HG03354 (cell line): ENCODE results near the gene GOLGA3.
"Not testable (repeated sequence)": the region's sequence is repeated elsewhere in the genome, so short reads cannot be mapped to it uniquely, and the experiment has no call there.

ENCODE experiments used
- ATAC-seq: cut with Tn5 transposase; IDR thresholded peaks from one replicate; pipeline ENCODE4 v1.9.1; 2021; ENCODE audit warnings: mild to moderate bottlenecking; ENCODE audit not compliant: unreplicated experiment, poor library complexity, severe bottlenecking

Gene GOLGA3

DNA sequence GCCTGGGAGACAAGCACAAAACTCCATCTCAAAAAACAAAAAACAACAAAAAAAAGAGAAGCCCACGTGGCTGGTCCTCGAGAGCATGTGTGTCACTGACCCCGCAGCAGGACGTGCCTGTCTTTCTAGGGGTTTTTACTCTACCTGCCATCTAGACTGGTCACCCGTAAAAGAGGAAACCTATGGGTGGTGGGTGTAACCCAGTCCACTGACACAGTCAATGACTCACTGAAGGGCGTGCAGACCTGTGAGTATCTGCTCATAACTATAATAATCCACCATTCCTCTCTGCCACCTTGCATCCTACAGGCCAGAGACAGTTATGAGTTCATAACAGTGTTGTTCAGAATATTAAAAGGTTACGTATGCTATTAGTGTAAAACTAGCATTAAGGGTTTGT, 4.6 kb downstream of the GOLGA3 start:
- no peak for ATAC-seq

DNA sequence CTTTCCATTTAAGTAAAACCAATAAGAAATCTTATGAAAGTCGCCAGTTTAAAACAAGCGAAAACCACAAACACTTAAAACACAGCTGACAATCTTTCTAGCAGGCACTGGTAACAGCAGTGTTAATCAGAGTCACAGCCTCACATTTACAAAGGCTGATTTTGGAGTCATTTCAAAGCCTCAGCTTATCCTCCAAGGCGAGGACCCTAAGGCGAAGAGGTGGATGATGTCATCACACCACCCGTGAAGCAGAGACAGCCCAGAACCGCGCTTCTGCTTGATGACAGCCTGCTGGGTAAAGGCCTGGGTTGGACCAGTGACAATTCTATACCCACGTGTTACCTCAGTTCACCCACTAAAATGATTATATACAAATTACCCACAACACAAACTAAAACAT, 10.1 kb downstream of the GOLGA3 start:
- ATAC-seq, result no peak

DNA sequence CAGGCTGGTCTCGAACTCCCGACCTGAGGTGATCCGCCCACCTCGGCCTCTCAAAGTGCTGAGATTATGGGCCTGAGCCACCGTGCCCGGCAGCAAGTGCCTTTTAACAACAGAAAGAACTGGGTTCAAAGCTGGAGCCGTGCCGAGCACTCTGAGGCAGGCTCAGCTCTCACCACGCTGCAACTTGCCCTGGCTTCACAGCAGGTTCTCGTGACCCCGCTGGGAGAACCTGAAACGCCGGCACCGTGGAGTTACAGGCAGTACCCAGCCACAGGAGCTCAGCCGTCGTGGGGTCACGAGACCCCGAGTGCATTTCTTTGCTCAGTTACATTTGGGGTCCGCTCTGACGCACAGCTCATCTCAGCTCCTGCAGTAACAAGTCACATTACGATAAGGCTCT, 14.4 kb downstream of the GOLGA3 start:
- ATAC-seq, result no peak

DNA sequence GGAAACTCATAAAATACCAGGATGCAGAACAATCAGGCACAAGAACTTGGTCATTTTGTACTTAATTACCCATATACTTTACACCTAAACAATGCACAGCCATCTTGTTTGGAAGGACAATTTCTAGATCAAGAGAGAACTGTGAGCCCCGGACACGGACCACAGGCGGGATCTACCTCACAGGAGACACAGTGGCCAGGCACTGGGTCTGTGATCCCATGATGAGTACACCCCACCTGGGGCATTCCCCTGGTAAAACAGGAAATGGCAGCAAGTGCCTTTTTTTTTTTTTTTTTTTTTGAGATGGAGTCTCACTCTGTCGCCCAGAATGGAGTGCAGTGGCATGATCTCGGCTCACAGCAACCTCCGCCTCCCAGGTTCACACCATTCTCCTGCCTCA, 15.2 kb downstream of the GOLGA3 start:
- ATAC-seq, result no peak

DNA sequence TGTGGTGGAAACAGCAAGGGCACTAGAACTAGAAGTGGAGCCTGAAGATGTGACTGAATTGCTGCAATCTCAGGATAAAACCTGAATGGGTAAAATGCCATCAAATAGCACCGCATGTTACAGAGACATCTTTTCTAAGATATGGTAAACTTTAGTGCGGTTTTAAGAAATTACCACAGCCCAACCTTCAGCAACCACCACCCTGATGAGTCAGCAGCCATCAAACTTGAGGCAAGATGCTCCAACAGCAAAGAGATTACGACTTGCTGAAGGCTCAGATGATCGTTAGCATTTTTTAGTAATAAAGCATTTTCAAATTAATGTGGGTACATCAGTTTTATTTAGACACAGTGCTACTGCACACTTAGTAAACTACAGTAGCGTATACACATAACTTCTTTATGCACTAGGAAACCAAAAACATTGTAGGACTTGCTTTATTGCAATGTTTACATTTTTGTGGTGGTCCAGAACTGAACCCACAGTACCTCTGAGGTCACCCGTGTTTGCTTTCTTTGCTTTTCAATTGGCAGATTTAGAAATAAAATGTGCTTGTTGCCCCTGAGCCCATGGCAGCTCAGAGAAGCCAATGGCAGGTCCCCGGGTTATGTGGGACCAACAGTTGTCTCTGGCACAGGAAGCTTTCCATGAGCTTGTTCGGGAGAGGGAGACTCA, 15.9 kb downstream of the GOLGA3 start:
- ATAC-seq, result no peak

DNA sequence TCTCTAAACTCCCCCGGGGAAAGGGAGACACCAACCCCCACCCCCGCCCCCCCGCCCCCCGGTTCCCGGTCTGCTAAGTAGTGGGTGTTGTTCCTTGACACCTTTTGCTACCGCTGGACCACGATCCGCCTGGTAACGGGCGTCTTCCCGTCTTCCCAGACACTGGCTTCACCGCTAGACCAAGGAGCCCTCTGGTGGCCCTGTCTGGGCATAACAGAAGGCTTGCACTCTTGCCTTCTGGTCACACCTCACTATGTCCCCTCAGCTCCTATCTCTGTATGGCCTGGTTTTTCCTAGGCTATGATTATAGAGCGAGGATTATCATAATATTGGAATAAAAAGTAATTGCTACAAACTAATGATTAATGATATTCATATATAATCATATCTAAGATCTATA, 19.3 kb downstream of the GOLGA3 start:
- not testable (repeated sequence) for ATAC-seq

DNA sequence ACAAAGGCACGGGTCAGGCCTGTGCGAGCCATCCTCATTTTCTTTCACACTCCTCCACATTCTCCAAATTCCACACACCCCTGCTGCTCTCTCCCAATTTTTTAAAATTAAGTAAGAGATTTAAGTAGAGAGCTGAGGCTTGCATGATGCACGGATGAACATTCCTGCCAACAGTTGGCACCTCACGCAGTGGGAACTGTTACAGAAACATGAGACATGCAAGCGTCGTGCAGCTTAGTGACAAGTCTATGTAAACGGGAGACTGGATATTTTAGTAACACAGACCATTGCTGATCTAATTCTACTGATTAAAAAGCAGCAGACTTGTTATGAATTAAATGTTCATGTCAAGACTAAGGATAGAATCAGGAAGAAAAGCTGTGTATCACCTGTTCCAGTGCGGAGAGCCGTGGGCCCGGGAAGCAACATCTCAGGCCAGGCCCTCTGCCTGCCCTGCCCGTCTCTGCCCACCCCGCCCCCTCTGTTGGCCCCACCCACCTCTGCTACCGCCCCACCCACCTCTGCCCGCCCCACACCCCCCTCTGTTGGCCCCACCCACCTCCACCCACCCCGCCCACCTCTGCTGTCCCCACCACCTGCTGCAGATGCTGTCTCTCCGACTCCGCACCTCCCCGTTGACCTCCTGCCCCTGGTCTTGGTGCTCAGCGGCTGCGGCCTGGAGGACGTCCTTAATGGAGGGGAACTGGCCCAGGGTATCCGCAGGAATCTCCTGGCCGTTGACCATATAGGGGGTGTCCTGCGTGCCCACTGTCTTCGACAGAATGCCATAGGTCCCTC, 21.2 kb downstream of the GOLGA3 start:
- no peak for ATAC-seq

DNA sequence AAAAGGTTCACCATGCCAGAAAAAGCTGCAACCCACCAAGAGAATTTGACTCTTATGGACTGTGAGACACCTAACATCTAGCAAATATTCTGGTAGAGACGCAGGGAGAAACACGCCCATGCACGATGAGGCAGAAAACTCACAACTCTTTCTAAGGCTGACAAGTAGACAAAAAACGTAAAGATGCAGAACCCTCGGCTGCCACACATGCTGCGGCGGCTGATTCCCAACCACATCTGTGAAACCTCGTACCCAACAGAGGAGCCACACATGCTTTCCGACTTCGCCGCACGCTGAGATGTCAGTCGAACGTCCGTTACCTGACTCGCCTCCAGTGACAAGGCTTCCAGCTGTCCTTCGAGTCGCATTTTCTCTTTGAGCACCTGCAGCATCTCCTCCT, 21.8 kb downstream of the GOLGA3 start:
- no peak for ATAC-seq

DNA sequence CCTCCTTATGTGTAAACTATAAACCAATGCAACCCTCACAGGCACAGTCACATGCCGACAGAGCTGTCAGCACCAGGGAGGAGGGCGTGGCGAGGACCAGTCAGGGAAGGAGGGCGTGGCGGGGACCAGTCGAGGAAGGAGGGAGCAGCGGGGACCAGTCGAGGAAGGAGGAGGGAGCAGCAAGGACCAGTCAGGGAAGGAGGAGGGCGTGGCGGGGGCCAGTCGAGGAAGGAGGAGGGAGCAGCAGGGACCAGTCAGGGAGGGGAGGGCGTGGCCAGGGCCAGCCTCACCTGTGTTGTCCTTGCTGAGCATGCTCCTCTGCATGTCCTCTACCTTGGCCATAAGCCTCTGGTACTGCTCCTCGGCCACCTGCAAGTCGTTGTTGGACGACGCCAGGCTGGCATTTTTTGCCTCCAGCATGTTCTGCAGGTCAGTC, 24.2 kb downstream of the GOLGA3 start:
- no peak for ATAC-seq

DNA sequence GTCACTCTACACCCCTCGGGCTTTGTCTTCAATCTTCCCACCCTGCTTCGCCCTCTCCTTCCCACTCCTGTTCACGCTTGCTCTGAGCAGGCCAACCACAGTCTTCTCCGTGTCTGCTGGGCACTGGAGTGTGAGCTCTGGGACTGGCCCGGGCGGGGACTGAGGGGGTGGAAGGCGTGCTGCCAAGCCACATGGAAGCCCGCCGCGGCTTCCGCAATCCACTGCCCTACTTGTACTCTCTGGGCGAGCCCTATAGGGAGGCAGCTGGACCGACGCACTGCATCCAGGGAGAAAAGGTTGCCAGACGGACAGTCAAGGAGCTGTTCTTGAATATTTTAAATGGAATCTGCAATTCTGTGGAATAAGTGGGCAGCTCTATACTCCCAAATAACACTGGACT, 24.8 kb downstream of the GOLGA3 start:
- no peak for ATAC-seq

DNA sequence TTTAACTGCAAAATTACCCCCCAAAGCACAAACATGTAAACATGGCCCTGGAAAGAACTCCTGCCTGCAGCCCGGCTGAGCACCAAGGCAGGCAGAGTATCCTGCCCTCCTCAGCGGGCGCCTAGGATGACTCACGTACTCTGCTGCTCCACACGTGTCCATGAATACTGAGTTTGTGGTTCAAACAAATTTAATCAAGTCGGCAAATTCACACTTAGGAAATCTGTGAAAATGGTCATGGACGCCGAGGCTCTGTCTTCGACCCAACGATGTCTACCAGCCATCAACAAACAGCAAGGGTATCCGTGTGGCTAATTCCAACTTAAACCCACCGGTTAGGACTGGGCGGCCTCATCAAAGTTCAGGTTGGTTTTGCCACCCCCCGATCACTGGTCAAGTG, 25.5 kb downstream of the GOLGA3 start:
- no peak for ATAC-seq

DNA sequence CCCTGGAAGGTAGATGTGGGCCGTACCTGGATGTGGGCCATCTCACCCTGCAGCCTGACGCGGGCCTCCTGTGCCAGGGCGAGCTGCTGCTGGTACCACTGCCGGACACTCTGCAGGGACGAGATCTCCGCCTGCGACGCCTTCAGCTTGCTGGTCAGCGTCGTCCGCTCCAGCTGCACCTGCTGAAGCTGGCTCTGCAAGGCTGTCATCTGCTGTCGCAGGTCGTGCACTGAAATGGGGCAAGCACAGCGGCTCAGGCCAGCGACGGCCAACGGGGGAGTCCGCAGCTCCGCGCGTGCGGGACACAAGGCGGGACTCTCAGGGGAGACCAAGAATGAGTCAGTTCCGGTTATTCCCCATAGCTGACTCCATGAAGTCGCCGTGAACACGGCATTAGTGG, 26.9 kb downstream of the GOLGA3 start:
- no peak for ATAC-seq

DNA sequence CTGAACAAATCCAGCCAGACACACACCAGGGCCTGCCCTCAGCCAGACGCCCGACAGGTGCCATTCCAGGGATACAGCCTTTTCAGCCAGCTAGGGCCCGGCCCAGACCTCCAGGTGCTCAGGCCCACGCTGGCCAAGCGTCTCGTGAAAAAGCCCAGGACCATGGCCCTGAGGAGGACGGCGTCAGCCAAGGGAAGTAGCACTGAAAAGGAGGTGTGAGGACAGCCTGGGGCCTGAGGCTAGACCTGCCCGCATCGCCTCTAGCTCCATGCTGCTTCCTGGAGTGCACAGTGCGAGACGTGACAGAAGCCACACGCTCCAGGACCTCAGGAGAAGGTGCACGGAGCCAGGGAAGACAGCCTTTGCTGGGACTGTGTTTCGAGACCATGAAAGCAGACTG, 29.8 kb downstream of the GOLGA3 start:
- ATAC-seq, result no peak

DNA sequence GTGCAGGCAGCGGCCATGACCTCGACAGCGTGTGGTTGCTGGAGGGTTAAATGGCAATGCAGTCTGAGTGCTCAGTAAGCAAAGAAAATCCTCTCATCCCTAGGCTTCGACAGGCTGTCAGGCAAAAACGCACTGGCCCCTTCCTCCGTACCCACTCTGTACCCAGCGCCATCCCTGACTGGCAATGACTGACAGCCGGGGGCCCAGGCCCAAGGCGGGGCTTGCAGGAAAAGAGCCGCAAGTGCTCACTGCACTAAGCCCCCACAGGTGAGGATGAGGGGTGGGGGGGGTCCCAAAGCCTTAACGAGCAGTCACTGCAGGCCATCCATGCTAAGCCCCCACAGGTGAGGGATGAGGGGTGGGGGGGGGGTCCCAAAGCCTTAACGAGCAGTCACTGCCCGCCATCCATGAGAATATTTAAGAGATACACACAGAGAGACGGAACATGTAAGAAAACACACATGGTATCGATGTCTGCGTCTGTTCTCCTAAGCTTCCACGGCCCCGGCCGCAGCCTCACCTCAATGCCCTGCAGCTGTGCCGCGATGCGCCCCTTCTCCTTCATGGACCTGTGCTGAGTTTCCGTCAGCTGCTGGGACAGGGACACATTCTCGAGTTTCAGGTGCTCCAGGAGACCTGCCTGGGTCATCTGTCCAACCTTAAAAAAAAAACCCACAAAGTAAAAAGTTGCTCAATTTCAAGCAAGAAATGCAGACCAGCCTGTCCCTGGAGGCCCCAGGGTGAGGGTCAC, 30.7 kb downstream of the GOLGA3 start:
- ATAC-seq, result no peak

DNA sequence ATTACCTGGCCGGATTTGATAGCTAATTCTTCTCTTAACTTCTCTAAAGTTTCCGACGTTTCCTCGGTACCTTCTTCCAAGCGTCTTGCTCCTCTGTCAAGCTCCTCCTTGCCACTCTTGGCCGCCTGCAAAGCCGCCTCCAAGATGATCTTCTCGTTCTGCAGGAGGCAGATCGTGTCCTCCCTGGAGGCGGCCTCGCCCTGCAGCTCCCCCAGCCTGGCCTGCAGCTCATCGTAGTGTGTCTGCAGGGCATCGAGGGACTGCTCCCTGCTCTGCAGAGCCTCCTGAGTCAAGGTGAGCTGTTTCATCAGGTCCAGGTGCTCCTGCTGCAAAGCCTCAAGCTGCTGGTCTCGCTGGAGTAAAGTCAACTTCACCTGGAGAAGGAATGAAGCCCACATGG, 32.8 kb downstream of the GOLGA3 start:
- ATAC-seq, result no peak

DNA sequence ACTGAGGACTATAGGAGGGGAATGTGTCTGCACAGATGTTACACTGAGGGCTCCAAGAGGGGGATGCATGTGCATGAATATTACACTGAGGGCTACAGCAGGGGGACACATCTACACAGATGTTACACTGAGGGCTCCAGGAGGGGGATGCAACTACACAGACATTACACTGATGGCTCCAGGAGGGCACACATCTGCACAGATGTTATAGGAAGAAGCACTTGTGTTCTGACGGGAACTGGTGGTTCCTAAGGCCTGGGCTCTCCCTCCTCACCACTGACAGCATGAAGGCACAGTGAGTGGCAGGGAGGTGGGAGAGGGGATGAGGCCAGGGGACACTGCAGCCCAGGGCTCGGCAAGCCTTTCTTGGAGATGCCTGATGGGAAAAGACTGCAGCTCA, 36.7 kb downstream of the GOLGA3 start:
- not testable (repeated sequence) for ATAC-seq

DNA sequence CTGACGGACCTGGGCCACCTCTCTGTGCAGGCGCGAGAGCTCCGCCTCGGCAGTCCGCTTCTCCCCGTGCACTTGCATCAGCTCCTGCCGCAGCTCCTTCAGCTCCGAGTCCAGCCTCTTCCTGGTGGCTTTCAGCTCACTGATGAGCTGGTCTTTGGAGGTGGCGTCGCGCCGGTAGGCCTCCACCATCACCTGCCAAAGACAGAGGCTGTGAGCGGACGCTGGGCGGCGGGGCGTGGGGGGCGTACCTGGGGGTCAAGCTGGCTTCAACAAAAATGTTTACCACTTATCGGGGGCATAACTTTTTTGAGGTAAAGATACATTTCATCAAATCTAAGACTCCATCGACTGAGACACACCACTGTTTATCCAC, 39.6 kb downstream of the GOLGA3 start:
- no peak for ATAC-seq

DNA sequence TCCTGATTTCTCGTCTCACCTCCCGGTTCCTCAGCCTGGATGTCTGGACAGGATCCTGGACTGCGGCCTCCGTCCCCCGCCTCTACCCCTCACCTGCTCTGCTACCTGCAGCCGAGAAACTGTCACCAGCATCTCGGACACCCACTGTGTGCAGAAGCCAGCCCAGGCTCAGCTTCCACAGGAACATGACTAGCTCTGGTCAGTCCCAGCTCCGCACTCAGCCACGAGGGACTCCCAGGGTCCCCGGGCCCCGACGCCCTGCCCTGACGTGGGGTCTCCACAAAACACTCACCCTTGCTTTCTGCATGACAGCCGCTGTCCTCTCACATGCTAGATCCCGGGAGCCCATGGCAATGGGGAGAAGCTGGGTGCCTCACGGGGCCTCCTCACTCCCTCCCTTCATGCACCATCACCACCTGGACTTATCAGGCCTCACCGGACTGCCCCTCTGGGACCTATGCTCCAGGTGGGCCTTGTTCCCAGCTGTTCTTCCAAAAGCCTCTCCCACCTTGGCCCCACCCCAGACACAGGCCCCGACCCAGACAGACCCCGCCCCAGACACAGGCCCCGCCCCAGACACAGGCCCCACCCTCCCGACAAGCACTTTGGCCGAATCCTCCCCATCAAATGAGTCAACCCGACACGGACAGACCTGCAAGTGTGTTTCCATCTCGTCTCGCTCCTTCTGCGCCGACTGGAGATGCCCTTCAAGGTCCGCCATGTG, 40.1 kb downstream of the GOLGA3 start:
- ATAC-seq, result no peak

DNA sequence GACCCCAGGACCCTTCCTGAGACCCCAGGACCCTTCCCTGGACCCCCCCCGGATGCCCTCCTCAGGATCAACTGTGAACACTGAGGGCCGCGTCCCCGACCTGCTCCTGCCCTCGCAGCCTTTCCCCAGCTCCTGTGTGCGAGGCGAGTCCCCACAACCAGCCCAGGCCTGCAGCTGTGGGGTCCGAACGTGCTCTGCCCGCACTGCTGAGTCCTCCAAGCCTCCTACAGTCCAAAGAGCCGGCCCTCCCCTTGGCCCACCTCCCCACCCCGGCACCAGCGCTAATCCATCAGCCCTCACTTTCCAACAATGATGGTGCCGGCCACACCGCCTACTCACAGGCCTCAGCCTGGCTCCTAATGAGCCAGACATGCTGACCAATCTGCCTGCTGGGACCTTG, 40.8 kb downstream of the GOLGA3 start:
- no peak for ATAC-seq

DNA sequence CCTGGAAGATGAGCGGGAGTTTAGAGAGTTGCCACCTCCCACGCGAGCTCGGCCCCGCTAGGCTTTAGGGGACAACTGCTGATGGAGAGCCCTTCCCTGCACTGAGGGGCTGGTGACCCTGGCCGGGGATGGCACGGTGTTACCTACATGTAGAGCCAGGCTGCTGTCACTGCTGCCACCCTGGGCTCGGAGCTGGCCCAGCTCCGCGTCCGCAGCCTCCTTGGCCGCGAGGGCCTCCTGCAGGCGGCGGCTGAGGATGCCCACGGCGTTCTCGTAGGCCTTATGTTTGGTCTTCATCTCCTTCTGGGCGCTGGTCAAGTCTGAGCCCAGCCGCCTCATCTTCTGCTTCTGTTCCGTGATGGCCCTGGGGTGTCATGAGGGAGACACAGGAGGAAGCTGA, 42.5 kb downstream of the GOLGA3 start:
- ATAC-seq, result no peak
